ENCODE results near the gene GFPT1. TPM values are rescaled to one million over a fixed set of nuclear protein-coding genes. Genes with fewer than 3 reads are reported as not detected.

Gene GFPT1
- total and polyA plus RNA-seq, 9 of the 15 experiments (the other 6 are each of a cell fraction or from before 2014, with no cell fraction given) = 6.6 to 38.3 (median 15.9) TPM

GRCh38 chr2:69381337-69381737 is 5.7 kb downstream of the GFPT1 start (continued):
- no peak for TF ChIP-seq E2F1 (CRISPR knock-in tag; IDR thresholded peaks at IDR 0.05)
- TF ChIP-seq RBM22 (IDR thresholded peaks at IDR 0.05; ENCODE audit: low read depth, low read length, poor library complexity, severe bottlenecking) = no peak
- peak; percentile 68 for TF ChIP-seq FOS (IDR thresholded peaks at IDR 0.05; ENCODE audit: extremely low read depth, insufficient read length)
- peak; percentile 95 for TF ChIP-seq SMARCA4 (IDR thresholded peaks at IDR 0.05)
- peak; percentile 90 for TF ChIP-seq FOSL1 (tag; conservative IDR thresholded peaks at IDR 0.05)
- no peak for TF ChIP-seq ZNF184 (CRISPR knock-in tag; IDR thresholded peaks at IDR 0.05)
- TF ChIP-seq MGA (IDR thresholded peaks at IDR 0.05) = no peak
- no peak for TF ChIP-seq CHCHD3 (CRISPR knock-in tag; IDR thresholded peaks at IDR 0.05)
- peak; percentile 59 for TF ChIP-seq ATF7 (IDR thresholded peaks at IDR 0.05)
- peak in 1 of 2 experiments; percentile 68; a peak in 1 of 4 replicates for TF ChIP-seq ARNT (IDR thresholded peaks at IDR 0.05)
- no peak for TF ChIP-seq HMGN3 (IDR thresholded peaks at IDR 0.05; ENCODE audit: borderline replicate concordance, extremely low read depth, insufficient read length, low read depth, low read length)
- TF ChIP-seq MLX (CRISPR knock-in tag; conservative IDR thresholded peaks at IDR 0.05) = no peak
- no peak for TF ChIP-seq MECOM (CRISPR knock-in tag; IDR thresholded peaks at IDR 0.05)
- no peak for TF ChIP-seq FOXA1 (IDR thresholded peaks at IDR 0.05; ENCODE audit: borderline replicate concordance)
- no peak for TF ChIP-seq SAP30 (IDR thresholded peaks at IDR 0.05; ENCODE audit: borderline replicate concordance, insufficient read depth, low read depth, low read length, poor library complexity, severe bottlenecking)
- TF ChIP-seq ARID1B (IDR thresholded peaks at IDR 0.05) = peak; percentile 90
